SH-SY5Y (cell line): ENCODE results near the gene PROCA1.

ENCODE experiments used
- GATA2 ChIP-seq: IDR thresholded peaks from 2 replicates; pipeline ENCODE4 v1.6.1; 2011; ENCODE audit warnings: mild to moderate bottlenecking, low read depth, low read length
- GATA3 ChIP-seq: IDR thresholded peaks from 2 replicates; pipeline ENCODE4 v1.6.1; 2011; ENCODE audit warnings: low read depth, mild to moderate bottlenecking, low read length, moderate library complexity

The PROCA1 gene

DNA sequence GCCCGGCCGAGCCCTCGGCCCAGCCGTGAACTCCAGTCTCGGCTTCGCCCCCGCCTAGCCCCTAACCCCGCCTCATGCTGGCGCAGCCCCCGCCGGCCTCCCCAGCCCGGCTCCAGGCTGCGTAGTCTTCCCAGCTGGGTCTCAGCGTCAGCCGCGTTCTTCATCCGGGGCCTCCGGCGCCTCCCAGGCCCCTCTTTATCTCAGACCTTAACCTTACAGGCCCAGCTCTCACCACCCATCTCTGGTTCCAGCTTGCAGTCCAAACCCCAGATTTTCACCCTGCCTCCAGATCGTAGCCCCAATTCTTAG, at the start of gene PROCA1:
TSS of gene PROCA1 (minus strand) at position 166 of the 309 bp plus-strand sequence. CDS start 228 bp downstream, outside the sequence.
- TF ChIP-seq GATA3 = no peak
- TF ChIP-seq GATA2 = no peak

GRCh38 chr17:28760601-28761562, 49.2 kb upstream of the PROCA1 start:
- TF ChIP-seq GATA3 (no peak), GATA2 (no peak)

GRCh38 chr17:28759256-28759865, 47.7 kb upstream of the PROCA1 start:
- TF ChIP-seq GATA2 = no peak
- TF ChIP-seq GATA3 = no peak

GRCh38 chr17:28758411-28759121, 46.9 kb upstream of the PROCA1 start:
- no peak for TF ChIP-seq GATA3
- no peak for TF ChIP-seq GATA2

GRCh38 chr17:28756049-28756804, 44.5 kb upstream of the PROCA1 start:
- TF ChIP-seq GATA3 = no peak
- TF ChIP-seq GATA2 = no peak

DNA sequence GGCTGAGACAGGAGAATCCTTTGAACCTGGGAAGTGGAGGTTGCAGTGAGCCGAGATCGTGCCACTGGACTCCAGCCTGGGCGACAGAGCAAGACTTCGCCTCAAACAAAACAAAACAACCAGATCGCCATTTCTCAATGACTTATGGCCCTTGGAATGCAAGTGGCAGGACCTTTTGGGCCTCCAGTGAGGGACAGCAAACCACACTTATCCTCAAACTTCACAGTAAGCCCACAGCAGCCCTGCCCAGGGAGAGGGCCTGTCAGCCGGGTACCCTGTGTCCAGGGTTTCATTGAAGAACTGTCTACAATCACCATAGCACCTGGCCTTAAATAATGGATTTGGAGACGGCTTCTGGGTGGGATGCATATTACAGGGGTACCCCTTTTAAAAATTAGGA, 43.8 kb upstream of the PROCA1 start:
- TF ChIP-seq GATA3 (no peak), GATA2 (no peak)

DNA sequence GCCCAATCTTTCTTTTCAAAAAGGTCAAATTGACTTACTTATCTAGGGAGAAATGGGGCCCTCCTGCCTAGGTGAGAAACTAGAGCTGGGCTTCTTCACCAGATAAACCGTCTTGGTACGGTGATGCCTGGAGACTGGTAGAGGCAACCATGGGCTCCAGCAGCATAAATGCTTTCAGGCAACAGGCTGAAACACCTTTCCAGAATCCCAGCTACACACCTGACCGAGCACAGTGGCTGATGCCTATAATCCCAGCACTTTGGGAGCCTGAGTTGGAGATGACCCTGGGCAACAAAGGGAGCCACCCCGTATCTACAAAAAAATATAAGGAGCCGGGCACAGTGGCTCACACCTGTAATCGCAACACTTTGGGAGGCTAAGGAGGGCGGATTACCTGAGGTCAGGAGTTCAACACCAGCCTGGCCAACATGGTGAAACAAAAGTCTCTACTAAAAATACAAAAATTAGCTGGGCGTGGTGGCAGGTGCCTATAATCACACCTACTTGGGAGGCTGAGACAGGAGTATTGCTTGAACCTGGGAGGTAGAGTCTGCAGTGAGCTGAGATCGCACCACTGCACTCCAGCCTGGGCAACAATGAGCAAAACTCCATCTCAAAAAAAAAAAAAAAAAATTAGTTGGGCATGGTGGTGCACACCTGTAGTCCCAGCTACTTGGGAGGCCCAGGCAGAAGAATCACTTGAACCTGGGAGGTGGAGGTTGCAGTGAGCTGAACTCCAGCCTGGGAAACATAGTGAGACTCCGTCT, 40.1 kb upstream of the PROCA1 start:
- TF ChIP-seq GATA3 (no peak), GATA2 (no peak)

- TF ChIP-seq GATA2 (no peak), GATA3 (no peak)
Measured at GRCh38 chr17:28750178-28751047, 38.7 kb upstream of the PROCA1 start.

GRCh38 chr17:28749516-28750177, 38.0 kb upstream of the PROCA1 start:
- no peak for TF ChIP-seq GATA3
- TF ChIP-seq GATA2 = no peak

DNA sequence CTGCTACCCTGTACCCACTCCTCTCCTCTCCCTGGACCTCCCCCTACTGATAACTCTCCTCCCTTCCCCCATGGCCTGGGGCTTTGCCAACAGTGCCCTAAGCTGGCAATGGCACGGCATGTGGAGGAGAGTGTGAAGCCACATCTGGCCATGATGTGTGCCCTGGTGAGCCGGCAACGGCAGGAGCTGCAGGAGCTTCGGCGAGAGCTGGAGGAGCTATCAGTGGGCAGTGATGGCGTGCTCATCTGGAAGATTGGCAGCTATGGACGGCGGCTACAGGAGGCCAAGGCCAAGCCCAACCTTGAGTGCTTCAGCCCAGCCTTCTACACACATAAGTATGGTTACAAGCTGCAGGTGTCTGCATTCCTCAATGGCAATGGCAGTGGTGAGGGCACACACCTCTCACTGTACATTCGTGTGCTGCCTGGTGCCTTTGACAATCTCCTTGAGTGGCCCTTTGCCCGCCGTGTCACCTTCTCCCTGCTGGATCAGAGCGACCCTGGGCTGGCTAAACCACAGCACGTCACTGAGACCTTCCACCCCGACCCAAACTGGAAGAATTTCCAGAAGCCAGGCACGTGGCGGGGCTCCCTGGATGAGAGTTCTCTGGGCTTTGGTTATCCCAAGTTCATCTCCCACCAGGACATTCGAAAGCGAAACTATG, 37.3 kb upstream of the PROCA1 start:
- TF ChIP-seq GATA2 (no peak), GATA3 (no peak)
